Hepatocyte (in vitro differentiated cells): ENCODE measurements around the gene CMTR1.

Experiments
- CTCF ChIP-seq: fragments of 200-600 bp; sonication (generic); IDR thresholded peaks from 2 replicates; pipeline ENCODE4 v1.5.1; 2016; ENCODE audit warnings: antibody characterized with exemption, mild to moderate bottlenecking; ENCODE audit not compliant: poor library complexity
- EZH2 ChIP-seq: fragments of 200-600 bp; sonication (generic); IDR thresholded peaks from 2 replicates; pipeline ENCODE4 v1.6.1; 2016; ENCODE audit warnings: antibody characterized with exemption, mild to moderate bottlenecking, borderline replicate concordance
- EZH2phosphoT487 ChIP-seq: fragments of 200-600 bp; sonication (generic); IDR thresholded peaks from one replicate; pipeline ENCODE4 v1.6.1; 2018; ENCODE audit warnings: antibody characterized with exemption, mild to moderate bottlenecking, low read depth, moderate library complexity; ENCODE audit not compliant: unreplicated experiment, severe bottlenecking

DNA sequence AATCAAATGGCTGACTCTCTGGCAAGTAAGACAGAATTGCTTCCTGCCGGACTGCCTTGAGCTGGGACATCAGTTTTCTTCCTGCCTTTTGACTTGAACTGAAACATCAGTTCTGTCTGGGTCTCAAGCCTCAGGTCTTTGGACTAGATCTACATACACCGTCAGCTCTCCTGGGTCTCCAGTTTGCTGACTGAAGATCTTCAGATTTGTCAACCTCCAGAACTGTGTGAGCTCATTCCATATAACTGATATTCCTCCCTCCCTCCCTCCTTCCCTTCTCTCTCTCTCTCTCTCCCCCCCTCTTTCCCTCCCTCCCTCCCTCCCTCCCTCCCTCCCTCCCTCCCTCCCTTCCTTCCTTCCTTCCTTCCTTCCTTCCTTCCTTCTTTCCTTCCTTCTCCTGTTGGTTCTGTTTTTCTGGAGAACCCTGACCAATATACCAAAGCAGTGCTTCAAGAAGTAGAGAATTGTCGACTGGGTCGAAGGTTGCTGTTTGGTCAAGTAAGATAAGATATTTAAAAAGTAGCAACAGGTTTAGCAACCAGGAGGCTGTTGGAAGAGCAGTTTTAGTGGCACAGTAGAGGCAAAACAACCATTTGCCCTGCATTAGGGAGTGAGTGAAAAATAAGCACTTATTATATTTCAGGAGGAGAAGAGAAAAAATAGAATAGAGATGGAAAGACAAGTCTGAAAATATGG, 33.1 kb upstream of the CMTR1 start:
- no peak for TF ChIP-seq CTCF
- no peak for TF ChIP-seq EZH2
- TF ChIP-seq EZH2phosphoT487: no peak
